Measurements from ENCODE around the gene GNLY. TPM values are rescaled to one million over a fixed set of nuclear protein-coding genes. Genes with fewer than 3 reads are reported as not detected.

The GNLY gene
- total RNA-seq, 1 experiment from 2014 or later, result not detected

DNA sequence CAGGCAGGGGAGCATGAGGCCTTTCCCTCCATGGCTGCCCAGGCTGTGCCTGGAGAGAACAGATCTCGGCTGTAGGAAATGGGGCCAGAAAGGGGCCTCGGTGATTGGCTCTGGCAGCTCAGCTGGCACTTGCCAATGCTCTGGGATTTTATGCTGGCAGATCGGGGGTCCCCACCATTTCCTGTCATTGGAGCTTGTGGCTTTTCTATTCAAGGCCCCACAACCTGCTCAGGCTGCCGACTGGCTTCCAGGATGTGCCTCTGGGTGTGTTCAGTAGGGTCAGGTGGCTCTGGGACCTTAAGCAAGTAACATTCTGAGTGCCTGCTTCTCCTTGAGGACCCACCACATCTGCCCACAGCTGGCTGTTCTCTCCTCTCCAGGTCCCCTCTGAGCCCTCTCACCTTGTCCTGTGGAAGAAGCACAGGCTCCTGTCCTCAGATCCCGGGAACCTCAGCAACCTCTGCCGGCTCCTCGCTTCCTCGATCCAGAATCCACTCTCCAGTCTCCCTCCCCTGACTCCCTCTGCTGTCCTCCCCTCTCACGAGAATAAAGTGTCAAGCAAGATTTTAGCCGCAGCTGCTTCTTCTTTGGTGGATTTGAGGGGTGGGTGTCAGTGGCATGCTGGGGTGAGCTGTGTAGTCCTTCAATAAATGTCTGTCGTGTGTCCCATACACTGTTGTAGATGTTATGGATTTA lies 4.2 kb downstream of the GNLY start:
- no peaks in the 10 kb centered on the region for H4K20me1 ChIP-seq (ENCODE audit: low read length)
- no peaks in the 10 kb centered on the region for H3F3A ChIP-seq (ENCODE audit: low read length, unreplicated experiment)
- no peak overlapping the region for H3K27ac ChIP-seq (ENCODE audit: low read length)
- H3K36me3 ChIP-seq (ENCODE audit: low read depth, low read length), result no peaks in the 10 kb centered on the region
- ChIA-PET POLR2A (ENCODE audit: unreplicated experiment) (interaction anchor here (0.6 kb wide), 1 partner anchor 68 kb away, joined by 7 read pairs; no protein-coding TSS in a partner anchor), CTCF (no interaction called here)
- H3K9ac ChIP-seq (ENCODE audit: low read length), result no peak overlapping the region
- no peak overlapping the region for H2AFZ ChIP-seq (ENCODE audit: low read length)
- H3K9me3 ChIP-seq (ENCODE audit: low read length), result no peaks in the 10 kb centered on the region
- intact Hi-C loops (cut with micrococcal nuclease), result no loop called here
- no peak for TF ChIP-seq EZH2 (IDR thresholded peaks at IDR 0.05; ENCODE audit: low read length, unreplicated experiment)
- TF ChIP-seq, protein P1, sequence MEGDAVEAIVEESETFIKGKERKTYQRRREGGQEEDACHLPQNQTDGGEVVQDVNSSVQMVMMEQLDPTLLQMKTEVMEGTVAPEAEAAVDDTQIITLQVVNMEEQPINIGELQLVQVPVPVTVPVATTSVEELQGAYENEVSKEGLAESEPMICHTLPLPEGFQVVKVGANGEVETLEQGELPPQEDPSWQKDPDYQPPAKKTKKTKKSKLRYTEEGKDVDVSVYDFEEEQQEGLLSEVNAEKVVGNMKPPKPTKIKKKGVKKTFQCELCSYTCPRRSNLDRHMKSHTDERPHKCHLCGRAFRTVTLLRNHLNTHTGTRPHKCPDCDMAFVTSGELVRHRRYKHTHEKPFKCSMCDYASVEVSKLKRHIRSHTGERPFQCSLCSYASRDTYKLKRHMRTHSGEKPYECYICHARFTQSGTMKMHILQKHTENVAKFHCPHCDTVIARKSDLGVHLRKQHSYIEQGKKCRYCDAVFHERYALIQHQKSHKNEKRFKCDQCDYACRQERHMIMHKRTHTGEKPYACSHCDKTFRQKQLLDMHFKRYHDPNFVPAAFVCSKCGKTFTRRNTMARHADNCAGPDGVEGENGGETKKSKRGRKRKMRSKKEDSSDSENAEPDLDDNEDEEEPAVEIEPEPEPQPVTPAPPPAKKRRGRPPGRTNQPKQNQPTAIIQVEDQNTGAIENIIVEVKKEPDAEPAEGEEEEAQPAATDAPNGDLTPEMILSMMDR (conservative IDR thresholded peaks at IDR 0.05; ENCODE audit: low read depth, low read length), result no peak
- TF ChIP-seq EZH2phosphoT487 (IDR thresholded peaks at IDR 0.05; ENCODE audit: borderline replicate concordance, low read length), result no peak
- H3K79me2 ChIP-seq (ENCODE audit: low read length), result no peaks in the 10 kb centered on the region
- no TSS peak for BruUV-seq (replicated peaks)
- no peak for DNase-seq
- peaks cover 22% of the 10 kb centered on the region for H3K4me1 ChIP-seq (ENCODE audit: insufficient read depth, low read length)
- ATAC-seq, result no peak
- no peak overlapping the region for H3K4me2 ChIP-seq (ENCODE audit: low read length)
- H3K27me3 ChIP-seq (ENCODE audit: low read length), result no peaks in the 10 kb centered on the region
- H3K9me2 ChIP-seq (replicated peaks; ENCODE audit: low read length), result no peaks in the 10 kb centered on the region
- H3K4me3 ChIP-seq (ENCODE audit: low read length), result no peak overlapping the region

DNA sequence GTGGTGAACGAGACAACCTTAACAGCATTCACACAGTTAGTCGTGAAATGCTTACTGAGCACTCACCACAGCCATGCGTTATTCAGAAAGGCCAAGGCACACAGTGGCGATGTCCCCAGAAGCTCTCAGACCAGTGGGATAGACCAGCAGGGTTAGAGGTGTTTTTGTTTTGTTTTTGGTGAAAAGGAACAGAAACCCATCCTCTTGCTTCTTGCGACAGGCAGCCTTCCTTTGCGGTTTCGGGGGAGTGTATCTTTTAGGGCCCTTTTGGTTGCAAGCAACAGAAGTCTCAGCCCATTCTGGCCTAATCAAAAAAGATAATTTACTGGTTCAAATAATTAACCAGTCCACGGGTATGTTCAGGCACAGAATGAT lies 4.7 kb downstream of the GNLY start:
- intact Hi-C loops (cut with micrococcal nuclease), result no loop called here
- BruUV-seq (replicated peaks), result no TSS peak
- POLR2A ChIA-PET (ENCODE audit: unreplicated experiment), result no interaction called here
- no peak overlapping the region for H3K4me3 ChIP-seq (ENCODE audit: low read length)
- H3K9me2 ChIP-seq (replicated peaks; ENCODE audit: low read length), result no peaks in the 10 kb centered on the region
- no peaks in the 10 kb centered on the region for H3K36me3 ChIP-seq (ENCODE audit: low read depth, low read length)
- H3K9me3 ChIP-seq (ENCODE audit: low read length), result no peaks in the 10 kb centered on the region
- no peaks in the 10 kb centered on the region for H3F3A ChIP-seq (ENCODE audit: low read length, unreplicated experiment)
- ATAC-seq (no peak), DNase-seq (no peak)
- H3K79me2 ChIP-seq (ENCODE audit: low read length), result no peaks in the 10 kb centered on the region
- H3K27ac ChIP-seq (ENCODE audit: low read length), result no peak overlapping the region
- CTCF ChIA-PET, result no interaction called here
- H3K4me1 ChIP-seq (ENCODE audit: insufficient read depth, low read length), result peaks cover 22% of the 10 kb centered on the region
- no peaks in the 10 kb centered on the region for H3K27me3 ChIP-seq (ENCODE audit: low read length)
- no peak overlapping the region for H3K9ac ChIP-seq (ENCODE audit: low read length)
- no peak overlapping the region for H3K4me2 ChIP-seq (ENCODE audit: low read length)
- H2AFZ ChIP-seq (ENCODE audit: low read length), result no peak overlapping the region
- TF ChIP-seq, protein P1 (conservative IDR thresholded peaks at IDR 0.05; ENCODE audit: low read depth, low read length), result no peak
- TF ChIP-seq EZH2phosphoT487 (IDR thresholded peaks at IDR 0.05; ENCODE audit: borderline replicate concordance, low read length) (no peak), EZH2 (IDR thresholded peaks at IDR 0.05; ENCODE audit: low read length, unreplicated experiment) (no peak)
- no peaks in the 10 kb centered on the region for H4K20me1 ChIP-seq (ENCODE audit: low read length)

GRCh38 chr2:85699325-85699724 lies 5.2 kb downstream of the GNLY start:
- DNase-seq (no peak), ATAC-seq (no peak)
- H3K27me3 ChIP-seq (ENCODE audit: low read length), result no peaks in the 10 kb centered on the region
- H3K4me2 ChIP-seq (ENCODE audit: low read length), result no peak overlapping the region
- peaks cover 22% of the 10 kb centered on the region for H3K4me1 ChIP-seq (ENCODE audit: insufficient read depth, low read length)
- no peak overlapping the region for H2AFZ ChIP-seq (ENCODE audit: low read length)
- intact Hi-C loops (cut with micrococcal nuclease), result no loop called here
- CTCF ChIA-PET, result no interaction called here
- H3K4me3 ChIP-seq (ENCODE audit: low read length), result no peak overlapping the region
- no TSS peak for BruUV-seq (replicated peaks)
- no peaks in the 10 kb centered on the region for H3K79me2 ChIP-seq (ENCODE audit: low read length)
- no peak overlapping the region for H3K9ac ChIP-seq (ENCODE audit: low read length)
- H4K20me1 ChIP-seq (ENCODE audit: low read length), result no peaks in the 10 kb centered on the region
- H3F3A ChIP-seq (ENCODE audit: low read length, unreplicated experiment), result no peaks in the 10 kb centered on the region
- TF ChIP-seq EZH2 (IDR thresholded peaks at IDR 0.05; ENCODE audit: low read length, unreplicated experiment), result no peak
- no peaks in the 10 kb centered on the region for H3K9me3 ChIP-seq (ENCODE audit: low read length)
- no peaks in the 10 kb centered on the region for H3K36me3 ChIP-seq (ENCODE audit: low read depth, low read length)
- H3K27ac ChIP-seq (ENCODE audit: low read length), result no peak overlapping the region
- no peaks in the 10 kb centered on the region for H3K9me2 ChIP-seq (replicated peaks; ENCODE audit: low read length)
- POLR2A ChIA-PET (ENCODE audit: unreplicated experiment), result no interaction called here

Measured in PC-3 (cell line).